ENCODE measurements around the gene RAG2.
"Not testable (repeated sequence)": the region's sequence is repeated elsewhere in the genome, so short reads cannot be mapped to it uniquely, and the experiment has no call there.

RAG2 gene

GRCh38 chr11:36600180-36600579 is 2.1 kb upstream of the RAG2 start:
- no peak for DNase-seq (ENCODE audit: low spot score)

GRCh38 chr11:36596880-36597279 is 1.2 kb downstream of the RAG2 start:
- no peak for DNase-seq (ENCODE audit: low spot score)

GRCh38 chr11:36594316-36594989 is 3.6 kb downstream of the RAG2 start, which contains the start of gene IFTAP:
Gene IFTAP, plus strand, starts transcription at chr11:36594502. Its CDS starts 15,602 bp downstream, at chr11:36610104.
- peak; percentile 19 for DNase-seq (ENCODE audit: low spot score)

GRCh38 chr11:36591433-36591832 is 6.6 kb downstream of the RAG2 start:
- DNase-seq (ENCODE audit: low spot score) = no peak

- DNase-seq (ENCODE audit: low spot score) = no peak
Observed at GRCh38 chr11:36590513-36590912, 7.5 kb downstream of the RAG2 start.

- DNase-seq (ENCODE audit: low spot score) = no peak
Observed at GRCh38 chr11:36588099-36588498, 9.9 kb downstream of the RAG2 start.

GRCh38 chr11:36586543-36586942 is 11.5 kb downstream of the RAG2 start:
- DNase-seq (ENCODE audit: low spot score) = no peak

- no peak for DNase-seq (ENCODE audit: low spot score)
Observed at GRCh38 chr11:36583667-36584066, 14.4 kb downstream of the RAG2 start.

- no peak for DNase-seq (ENCODE audit: low spot score)
Observed at GRCh38 chr11:36581536-36581935, 16.5 kb downstream of the RAG2 start.

- DNase-seq (ENCODE audit: low spot score) = no peak
Observed at GRCh38 chr11:36578458-36578857, 19.6 kb downstream of the RAG2 start.

- DNase-seq (ENCODE audit: low spot score) = no peak
Observed at GRCh38 chr11:36577859-36578258, 20.2 kb downstream of the RAG2 start.

- no peak for DNase-seq (ENCODE audit: low spot score)
Observed at GRCh38 chr11:36577373-36577772, 20.7 kb downstream of the RAG2 start.

GRCh38 chr11:36574486-36574885 is 23.6 kb downstream of the RAG2 start:
- no peak for DNase-seq (ENCODE audit: low spot score)

- no peak for DNase-seq (ENCODE audit: low spot score)
Observed at GRCh38 chr11:36569095-36569494, 28.9 kb downstream of the RAG2 start.

GRCh38 chr11:36567694-36568093 is 30.3 kb downstream of the RAG2 start, which contains the start of gene RAG1:
Gene RAG1, plus strand, starts transcription at chr11:36568007. Its CDS starts 5,298 bp downstream, at chr11:36573305.
- no peak for DNase-seq (ENCODE audit: low spot score)

- DNase-seq (ENCODE audit: low spot score) = no peak
Observed at GRCh38 chr11:36566407-36567053, 31.5 kb downstream of the RAG2 start.

- no peak for DNase-seq (ENCODE audit: low spot score)
Observed at GRCh38 chr11:36565031-36565610, 32.9 kb downstream of the RAG2 start.

GRCh38 chr11:36564376-36565030 is 33.5 kb downstream of the RAG2 start:
- peak; percentile 29 for DNase-seq (ENCODE audit: low spot score)

- no peak for DNase-seq (ENCODE audit: low spot score)
Observed at GRCh38 chr11:36558571-36559413, 39.2 kb downstream of the RAG2 start.

- DNase-seq (ENCODE audit: low spot score) = no peak
Observed at GRCh38 chr11:36557991-36558390, 40.0 kb downstream of the RAG2 start.

- not testable (repeated sequence) for DNase-seq (ENCODE audit: low spot score)
Observed at GRCh38 chr11:36557390-36557789, 40.6 kb downstream of the RAG2 start.
